ENCODE measurements around the gene HIVEP3. TPM values are rescaled to one million over a fixed set of nuclear protein-coding genes. Genes with fewer than 3 reads are reported as not detected.

Gene HIVEP3
- total RNA-seq, 2 experiments from 2014 or later = 13.2 to 13.4 TPM

DNA sequence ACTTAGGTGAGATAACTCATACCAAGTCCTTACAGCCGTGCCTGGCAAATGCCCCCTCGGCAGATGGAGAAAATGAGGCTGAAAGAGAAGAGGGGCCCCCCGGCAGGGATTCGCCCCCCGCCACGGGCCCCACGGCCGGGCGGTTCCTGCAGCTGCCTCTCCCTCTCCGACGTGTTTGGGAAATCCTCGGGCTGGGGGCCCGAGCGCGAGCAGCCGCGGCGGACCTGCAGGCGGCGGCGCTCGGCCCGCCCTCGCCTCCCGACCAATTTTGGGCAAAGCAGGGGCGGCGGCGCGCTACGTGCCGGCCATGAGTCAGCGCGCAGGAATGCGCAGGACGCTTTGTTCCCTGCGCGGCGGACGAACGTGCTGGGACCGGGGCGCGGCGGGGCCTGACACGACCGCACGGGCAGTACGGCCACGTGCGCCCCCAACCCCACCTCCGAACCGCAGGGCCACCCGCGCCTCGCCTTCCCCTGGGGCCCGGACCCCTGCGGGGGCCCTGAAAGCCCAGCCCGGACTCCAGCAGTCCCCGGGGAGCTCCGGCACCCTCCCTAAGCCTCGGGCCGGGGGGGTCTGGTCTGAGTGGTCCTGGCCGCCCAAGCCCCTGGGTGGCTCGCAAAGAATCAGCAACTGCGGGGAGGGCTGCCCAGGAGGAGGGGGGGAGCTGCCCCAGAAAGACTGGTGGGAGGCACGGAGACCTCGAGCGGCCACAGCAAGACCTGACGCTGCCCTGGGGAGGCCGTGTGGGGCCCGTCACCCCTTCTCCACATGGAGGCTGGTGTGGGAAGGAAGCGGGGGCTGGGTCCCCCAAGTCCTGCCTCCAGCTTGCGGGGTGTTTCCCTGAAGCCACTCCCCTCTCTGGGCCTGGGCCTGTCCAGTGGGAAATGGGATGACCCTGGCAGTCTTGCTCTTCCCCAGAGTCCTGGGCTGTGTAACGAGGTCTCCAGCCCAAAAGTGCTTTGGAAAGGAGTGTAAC is 422.4 kb downstream of the HIVEP3 start:
- DNase-seq = peak; percentile 63
- Mint-ChIP-seq H3K9me3 (no peaks in the 10 kb centered on the region), H3K4me3 (peak overlapping the region; percentile 53), H3K27ac (no peak overlapping the region), H3K36me3 (ENCODE audit: low read depth) (no peaks in the 10 kb centered on the region), H3K27me3 (ENCODE audit: low read depth) (peaks cover 17% of the 10 kb centered on the region), H3K4me1 (ENCODE audit: low read depth) (peaks cover 7% of the 10 kb centered on the region)
- CTCF ChIA-PET = interaction anchor here (0.7 to 1.4 kb wide), 3 partner anchors 78 to 677 kb away, joined by 3 to 4 read pairs (median 3); no protein-coding TSS in a partner anchor
- intact Hi-C loops (cut with micrococcal nuclease) = loop anchor here (5.0 kb wide), 1 partner anchor 311 kb away; no protein-coding TSS in a partner anchor

DNA sequence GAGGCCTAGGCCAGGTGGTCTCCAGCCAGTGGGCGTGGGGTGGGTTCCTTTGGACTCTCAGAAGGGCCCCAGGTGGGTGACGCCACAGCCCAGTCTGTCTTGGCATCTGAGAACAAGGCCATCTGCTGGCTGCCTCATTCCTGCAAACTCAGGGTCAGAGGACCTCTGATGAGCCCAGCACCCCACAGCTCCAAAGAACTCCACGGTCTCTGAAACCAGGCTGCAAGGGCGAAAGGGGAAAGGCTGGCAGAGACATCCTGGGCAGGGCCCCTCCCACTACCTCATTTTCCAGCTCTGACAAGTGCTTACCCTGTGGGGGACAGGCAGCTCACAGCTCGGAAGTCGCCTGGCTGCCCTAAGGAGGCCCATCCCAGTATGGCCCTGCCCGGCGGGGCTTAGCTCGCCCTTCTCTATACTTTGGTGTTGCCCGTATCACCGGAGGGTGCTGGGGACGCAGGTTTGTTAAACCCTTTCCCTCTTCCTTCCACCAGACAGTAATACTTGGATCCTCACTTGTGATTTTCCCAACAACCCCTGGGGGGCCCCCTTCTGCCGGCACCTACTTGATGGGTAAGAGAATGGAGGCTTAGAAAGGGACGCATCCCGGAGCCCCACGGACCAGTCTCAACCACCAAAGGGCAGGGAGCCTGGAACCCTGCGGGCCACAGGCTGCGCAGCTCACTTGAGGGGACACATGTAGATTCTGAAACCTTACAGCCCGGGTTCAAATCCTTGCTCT is 423.3 kb downstream of the HIVEP3 start:
- intact Hi-C loops (cut with micrococcal nuclease) = loop anchor here (5.0 kb wide), 1 partner anchor 312 kb away; no protein-coding TSS in a partner anchor
- no peak overlapping the region for H3K27ac Mint-ChIP-seq
- H3K27me3 Mint-ChIP-seq (ENCODE audit: low read depth) = peaks cover 17% of the 10 kb centered on the region
- no peaks in the 10 kb centered on the region for H3K36me3 Mint-ChIP-seq (ENCODE audit: low read depth)
- DNase-seq = peak; percentile 59
- CTCF ChIA-PET = interaction anchor here (0.5 to 1.9 kb wide), 4 partner anchors 11 to 625 kb away, joined by 3 to 6 read pairs (median 4); partner anchors contain the start of gene EDN2
- peaks cover 7% of the 10 kb centered on the region for H3K4me1 Mint-ChIP-seq (ENCODE audit: low read depth)
- peak overlapping the region; percentile 53 for H3K4me3 Mint-ChIP-seq
- H3K9me3 Mint-ChIP-seq = no peaks in the 10 kb centered on the region

DNA sequence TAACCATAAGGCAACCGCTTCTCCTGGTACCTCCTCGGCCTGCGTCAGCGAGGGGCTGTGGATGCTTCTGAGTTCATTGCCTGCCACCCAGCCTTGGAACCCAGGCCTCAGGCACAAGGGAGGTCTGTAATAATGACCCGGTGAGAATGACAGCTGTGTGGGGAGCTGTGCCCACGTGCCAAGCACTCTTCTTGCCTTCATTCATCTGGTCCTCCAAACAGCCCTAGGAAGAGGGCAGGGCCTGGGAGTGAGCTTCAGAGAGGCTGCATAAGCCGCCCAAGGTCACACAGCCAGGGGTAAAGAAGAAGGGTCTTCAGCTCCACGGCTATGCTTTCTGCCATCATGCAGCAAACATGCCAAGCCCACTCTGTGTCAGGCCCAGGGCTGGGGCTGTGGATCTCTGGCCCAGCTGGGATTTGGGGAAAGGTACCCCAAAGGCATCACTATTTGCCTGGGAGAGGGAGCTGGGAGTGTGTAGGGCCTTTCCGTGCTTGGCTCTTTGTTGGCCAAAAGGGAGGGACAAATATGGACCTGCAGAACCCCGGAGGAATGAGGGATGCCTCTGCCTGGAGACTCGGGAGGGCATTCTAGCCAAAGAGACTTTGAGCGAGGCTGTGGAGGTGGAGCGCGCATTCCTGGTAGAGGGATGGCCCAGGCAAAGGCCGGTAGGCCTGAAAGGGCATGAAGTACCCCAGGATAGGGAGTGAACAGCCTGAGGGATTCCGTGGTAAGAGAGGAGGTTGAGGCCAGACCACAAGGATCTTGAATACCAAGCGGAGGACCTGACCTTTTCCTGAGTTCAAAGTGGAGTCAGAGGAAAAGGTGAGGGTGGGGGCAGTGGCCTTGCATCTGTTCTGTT is 424.1 kb downstream of the HIVEP3 start:
- no peak for DNase-seq
- no peak overlapping the region for H3K27ac Mint-ChIP-seq
- no peaks in the 10 kb centered on the region for H3K36me3 Mint-ChIP-seq (ENCODE audit: low read depth)
- intact Hi-C loops (cut with micrococcal nuclease) = loop anchor here (5.0 kb wide), 1 partner anchor 313 kb away; no protein-coding TSS in a partner anchor
- H3K9me3 Mint-ChIP-seq = no peaks in the 10 kb centered on the region
- CTCF ChIA-PET = interaction anchor here (0.5 to 1.9 kb wide), 3 partner anchors 10 to 624 kb away, joined by 3 to 6 read pairs (median 4); partner anchors contain the start of gene EDN2
- no peak overlapping the region for H3K4me3 Mint-ChIP-seq
- H3K27me3 Mint-ChIP-seq (ENCODE audit: low read depth) = peaks cover 21% of the 10 kb centered on the region
- peaks cover 7% of the 10 kb centered on the region for H3K4me1 Mint-ChIP-seq (ENCODE audit: low read depth)

DNA sequence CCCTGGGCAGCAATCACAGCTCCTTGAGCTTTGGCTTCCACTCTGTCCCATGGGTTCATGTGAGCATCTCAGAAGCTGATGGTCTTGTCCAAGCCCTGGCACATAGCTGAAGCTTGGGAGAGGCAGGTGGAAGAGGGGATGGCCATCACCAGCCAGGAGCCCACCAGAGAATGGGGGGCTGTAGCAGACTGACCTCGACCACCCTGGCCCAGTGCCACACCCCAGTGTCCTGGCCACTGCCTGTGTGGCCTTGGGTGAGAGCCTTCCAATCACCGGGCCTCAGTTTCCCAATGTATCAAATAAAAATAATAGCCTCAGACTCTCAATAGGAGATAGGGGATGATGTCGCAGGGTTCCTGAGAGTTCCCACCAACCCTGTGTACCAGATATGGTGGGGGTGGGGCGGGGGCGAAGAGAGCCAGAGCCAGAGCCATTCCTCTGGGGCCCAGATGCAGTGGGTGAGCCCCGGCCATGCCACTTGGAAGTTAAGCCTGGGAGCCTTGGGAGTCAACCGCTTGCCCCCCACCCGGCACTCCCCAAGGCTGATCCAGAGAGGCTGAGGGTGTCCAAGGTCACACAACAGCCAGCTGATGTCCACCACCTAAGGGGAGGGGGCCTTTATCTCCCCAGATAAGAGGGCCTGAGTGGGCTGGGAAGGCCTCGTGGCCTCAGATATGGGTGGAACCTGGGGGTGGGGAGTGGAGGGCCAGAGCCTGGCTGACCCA is 424.9 kb downstream of the HIVEP3 start:
- DNase-seq = no peak
- Mint-ChIP-seq H3K4me3 (no peak overlapping the region), H3K27ac (no peak overlapping the region), H3K9me3 (no peaks in the 10 kb centered on the region), H3K27me3 (ENCODE audit: low read depth) (peaks cover 24% of the 10 kb centered on the region), H3K4me1 (ENCODE audit: low read depth) (peaks cover 7% of the 10 kb centered on the region), H3K36me3 (ENCODE audit: low read depth) (no peaks in the 10 kb centered on the region)
- intact Hi-C loops (cut with micrococcal nuclease) = no loop called here
- CTCF ChIA-PET = interaction anchor here (0.7 to 1.9 kb wide), 2 partner anchors 9 to 87 kb away, joined by 3 to 6 read pairs; partner anchors contain the start of gene EDN2

DNA sequence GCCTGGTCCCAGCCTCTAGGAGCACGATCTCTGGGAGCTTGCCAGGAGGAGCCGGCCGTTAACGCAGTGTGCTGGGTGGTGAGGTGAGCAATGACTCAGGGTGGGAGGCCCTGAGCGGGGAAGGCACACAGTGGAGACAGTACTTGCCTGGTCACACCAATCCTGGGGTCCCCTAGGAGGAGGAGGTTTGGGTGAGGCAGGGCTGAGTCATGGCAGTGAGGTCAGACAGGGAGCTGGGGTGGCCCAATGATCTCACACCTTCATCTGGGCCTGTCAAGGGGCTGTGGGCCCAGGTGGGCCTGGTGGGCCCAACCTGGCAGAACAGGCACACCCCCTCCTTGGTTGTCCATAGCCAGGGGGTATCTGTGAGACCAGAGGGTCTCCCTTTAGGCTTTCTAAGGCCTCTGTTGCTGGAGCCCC is 425.6 kb downstream of the HIVEP3 start:
- H3K4me1 Mint-ChIP-seq (ENCODE audit: low read depth) = peaks cover 7% of the 10 kb centered on the region
- H3K27ac Mint-ChIP-seq = no peak overlapping the region
- intact Hi-C loops (cut with micrococcal nuclease) = no loop called here
- H3K36me3 Mint-ChIP-seq (ENCODE audit: low read depth) = no peaks in the 10 kb centered on the region
- DNase-seq = peak; percentile 32
- H3K27me3 Mint-ChIP-seq (ENCODE audit: low read depth) = peaks cover 28% of the 10 kb centered on the region
- H3K4me3 Mint-ChIP-seq = no peak overlapping the region
- CTCF ChIA-PET = interaction anchor here (0.7 to 1.9 kb wide), 4 partner anchors 16 to 88 kb away, joined by 3 to 7 read pairs (median 4); no protein-coding TSS in a partner anchor
- no peaks in the 10 kb centered on the region for H3K9me3 Mint-ChIP-seq

DNA sequence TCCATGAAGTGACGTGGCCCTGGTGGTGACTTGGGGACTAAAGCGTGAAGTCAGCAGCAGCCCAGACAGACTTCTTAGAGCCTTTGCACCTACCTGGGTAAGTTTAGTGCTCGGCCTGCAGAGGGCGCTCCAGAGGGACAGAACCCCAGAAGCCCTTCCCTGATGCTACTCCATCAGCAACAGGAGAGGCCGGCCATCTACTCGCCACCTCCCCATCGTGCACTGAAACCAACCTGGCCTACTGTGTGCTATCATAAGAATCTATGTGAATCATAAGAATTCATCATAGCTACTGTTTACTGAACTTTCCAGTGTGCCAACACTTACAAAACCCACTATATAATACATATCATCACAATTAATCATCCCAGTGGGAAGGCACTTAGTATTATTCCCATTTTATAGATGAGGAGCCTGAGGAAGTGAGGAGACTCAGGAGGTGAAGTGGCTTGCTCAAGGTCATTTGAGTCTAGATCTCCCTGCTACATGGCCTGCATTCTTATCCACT is 426.3 kb downstream of the HIVEP3 start:
- Mint-ChIP-seq H3K27ac (no peak overlapping the region), H3K36me3 (ENCODE audit: low read depth) (no peaks in the 10 kb centered on the region), H3K4me3 (no peak overlapping the region), H3K4me1 (ENCODE audit: low read depth) (peaks cover 10% of the 10 kb centered on the region), H3K27me3 (ENCODE audit: low read depth) (peaks cover 28% of the 10 kb centered on the region), H3K9me3 (no peaks in the 10 kb centered on the region)
- CTCF ChIA-PET = interaction anchor here (0.5 to 1.9 kb wide), 6 partner anchors 10 to 400 kb away, joined by 3 to 7 read pairs (median 4); no protein-coding TSS in a partner anchor
- peak; percentile 71 for DNase-seq
- intact Hi-C loops (cut with micrococcal nuclease) = no loop called here

DNA sequence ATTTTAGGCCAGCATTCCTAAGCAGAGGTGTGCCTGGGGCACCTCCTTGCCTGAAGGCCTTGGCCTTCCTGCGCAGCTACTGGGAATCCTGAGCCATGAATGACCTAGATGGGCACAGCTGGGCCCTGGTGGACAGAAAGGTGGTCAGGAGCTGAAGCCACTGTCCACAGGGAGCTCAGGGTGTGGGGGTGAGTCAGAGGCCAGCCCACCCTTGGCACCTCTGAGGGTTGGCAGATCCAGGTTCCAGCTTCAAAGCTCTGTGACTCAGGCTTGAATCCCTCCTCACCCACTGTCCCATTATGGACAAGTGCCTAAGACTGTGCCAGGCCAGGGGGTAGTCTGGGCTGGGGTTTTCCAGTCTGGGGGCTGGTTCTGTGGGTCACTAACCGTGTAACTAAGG is 427.8 kb downstream of the HIVEP3 start:
- intact Hi-C loops (cut with micrococcal nuclease) = no loop called here
- H3K9me3 Mint-ChIP-seq = no peaks in the 10 kb centered on the region
- no peak overlapping the region for H3K4me3 Mint-ChIP-seq
- H3K27me3 Mint-ChIP-seq (ENCODE audit: low read depth) = peaks cover 36% of the 10 kb centered on the region
- no peak for DNase-seq
- CTCF ChIA-PET = interaction anchor here (0.6 to 0.9 kb wide), 2 partner anchors 18 to 160 kb away, joined by 3 read pairs; no protein-coding TSS in a partner anchor
- H3K27ac Mint-ChIP-seq = no peak overlapping the region
- H3K4me1 Mint-ChIP-seq (ENCODE audit: low read depth) = peaks cover 20% of the 10 kb centered on the region
- H3K36me3 Mint-ChIP-seq (ENCODE audit: low read depth) = no peaks in the 10 kb centered on the region

DNA sequence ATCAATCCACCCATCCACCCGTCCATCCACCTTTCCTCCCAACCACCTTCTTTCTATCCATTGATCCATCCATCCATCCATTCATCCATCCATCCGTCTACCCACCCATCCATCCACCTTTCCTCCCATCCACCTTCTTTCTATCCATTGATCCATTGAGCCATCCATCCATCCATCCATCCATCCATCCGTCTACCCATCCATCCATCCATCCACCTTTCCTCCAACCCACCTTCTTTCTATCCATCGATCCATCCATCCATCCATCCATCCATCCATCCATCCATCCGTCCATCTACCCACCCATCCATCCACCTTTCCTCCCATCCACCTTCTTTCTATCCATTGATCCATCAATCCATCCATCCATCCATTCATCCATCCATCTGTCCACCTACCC is 429.2 kb downstream of the HIVEP3 start:
- CTCF ChIA-PET = interaction anchor here (0.7 kb wide), 1 partner anchor 24 kb away, joined by 6 read pairs; no protein-coding TSS in a partner anchor
- H3K36me3 Mint-ChIP-seq (ENCODE audit: low read depth) = no peaks in the 10 kb centered on the region
- H3K4me1 Mint-ChIP-seq (ENCODE audit: low read depth) = peaks cover 14% of the 10 kb centered on the region
- H3K9me3 Mint-ChIP-seq = no peaks in the 10 kb centered on the region
- H3K4me3 Mint-ChIP-seq = no peak overlapping the region
- H3K27me3 Mint-ChIP-seq (ENCODE audit: low read depth) = peaks cover 27% of the 10 kb centered on the region
- DNase-seq = no peak
- H3K27ac Mint-ChIP-seq = no peak overlapping the region
- intact Hi-C loops (cut with micrococcal nuclease) = no loop called here

DNA sequence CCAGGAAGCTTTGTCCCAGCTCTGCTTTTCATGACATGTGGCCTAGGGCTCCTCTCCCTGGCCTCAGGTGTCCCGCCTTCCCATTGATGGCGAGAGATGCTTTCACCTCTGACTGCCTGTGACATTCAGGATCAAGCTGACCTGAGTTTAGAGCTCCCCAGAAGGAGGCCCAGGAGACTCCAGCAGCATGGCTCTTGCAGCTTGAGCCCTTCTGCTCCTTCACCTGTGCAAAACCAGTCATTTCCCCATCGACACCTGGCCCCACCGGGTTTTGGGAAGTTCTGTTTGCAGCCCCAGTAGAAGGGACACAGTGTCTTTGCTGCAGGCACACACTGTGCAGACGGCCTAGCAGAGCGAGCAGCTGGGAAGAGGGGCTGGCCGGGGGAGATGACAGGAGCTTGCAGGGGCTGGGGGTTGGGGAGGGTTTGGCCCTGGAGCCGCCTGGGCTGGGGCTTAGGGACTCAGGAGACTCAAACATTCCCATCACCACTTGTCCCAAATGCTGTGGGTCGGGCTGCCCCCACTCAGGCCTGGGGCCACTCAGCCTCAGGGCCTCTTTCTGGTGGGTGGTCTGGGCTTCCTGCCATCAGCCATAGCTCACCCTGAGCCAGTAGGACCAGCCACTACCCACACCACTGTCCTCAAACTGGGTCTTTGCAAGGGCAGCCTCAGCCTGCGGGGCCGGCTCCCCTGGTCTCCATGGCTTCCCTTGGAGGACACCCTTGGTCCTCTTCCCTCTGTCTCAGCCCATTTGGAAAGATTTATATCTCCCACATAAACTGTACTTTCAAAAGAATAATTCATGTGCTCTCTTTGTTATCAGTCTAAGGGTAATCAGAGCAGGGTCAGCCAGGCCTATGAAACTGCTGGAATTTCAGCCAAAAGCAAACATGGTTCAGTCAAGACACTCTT is 430.4 kb downstream of the HIVEP3 start:
- H3K27me3 Mint-ChIP-seq (ENCODE audit: low read depth) = peaks cover 25% of the 10 kb centered on the region
- CTCF ChIA-PET = no interaction called here

More for the DNA sequence above, 430.4 kb downstream of the HIVEP3 start:
- Mint-ChIP-seq H3K9me3 (no peaks in the 10 kb centered on the region), H3K27ac (no peak overlapping the region), H3K36me3 (ENCODE audit: low read depth) (no peaks in the 10 kb centered on the region), H3K4me3 (no peak overlapping the region), H3K4me1 (ENCODE audit: low read depth) (peaks cover 14% of the 10 kb centered on the region)
- intact Hi-C loops (cut with micrococcal nuclease) = no loop called here
- no peak for DNase-seq

Data from activated naive CD4-positive, alpha-beta T cell treated with anti-CD3 and anti-CD28 coated beads for 36 hours (primary cell).